ENCODE results near the gene KRTAP10-9.
"Not testable (repeated sequence)": the region's sequence is repeated elsewhere in the genome, so short reads cannot be mapped to it uniquely, and the experiment has no call there.

Gene KRTAP10-9

DNA sequence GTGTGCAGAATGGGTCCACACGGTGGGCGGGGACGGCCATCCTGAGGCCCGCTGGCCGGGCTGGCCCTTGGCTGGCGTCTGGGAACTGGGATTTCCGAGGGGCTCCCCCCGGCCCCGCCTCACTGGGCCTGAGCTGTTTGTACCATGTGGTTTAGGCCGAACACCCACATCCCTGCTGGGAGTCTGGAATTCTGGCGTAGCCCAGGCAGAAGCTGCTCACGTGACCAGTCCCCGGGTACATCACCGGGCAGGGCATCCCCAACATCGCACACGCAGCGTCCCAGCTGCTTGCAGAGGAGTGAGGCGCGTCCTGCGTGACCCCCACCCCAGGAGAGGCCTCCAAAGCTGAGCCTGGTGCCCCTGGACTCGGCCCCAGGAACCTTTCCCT, 24.4 kb upstream of the KRTAP10-9 start:
- Mint-ChIP-seq H3K4me1 (ENCODE audit: low read depth) (no peaks in the 10 kb centered on the region), H3K4me3 (no peak overlapping the region), H3K27me3 (peaks cover 11% of the 10 kb centered on the region), H3K36me3 (ENCODE audit: low read depth) (no peaks in the 10 kb centered on the region), H3K9me3 (peaks cover 7% of the 10 kb centered on the region), H3K27ac (no peak overlapping the region)

DNA sequence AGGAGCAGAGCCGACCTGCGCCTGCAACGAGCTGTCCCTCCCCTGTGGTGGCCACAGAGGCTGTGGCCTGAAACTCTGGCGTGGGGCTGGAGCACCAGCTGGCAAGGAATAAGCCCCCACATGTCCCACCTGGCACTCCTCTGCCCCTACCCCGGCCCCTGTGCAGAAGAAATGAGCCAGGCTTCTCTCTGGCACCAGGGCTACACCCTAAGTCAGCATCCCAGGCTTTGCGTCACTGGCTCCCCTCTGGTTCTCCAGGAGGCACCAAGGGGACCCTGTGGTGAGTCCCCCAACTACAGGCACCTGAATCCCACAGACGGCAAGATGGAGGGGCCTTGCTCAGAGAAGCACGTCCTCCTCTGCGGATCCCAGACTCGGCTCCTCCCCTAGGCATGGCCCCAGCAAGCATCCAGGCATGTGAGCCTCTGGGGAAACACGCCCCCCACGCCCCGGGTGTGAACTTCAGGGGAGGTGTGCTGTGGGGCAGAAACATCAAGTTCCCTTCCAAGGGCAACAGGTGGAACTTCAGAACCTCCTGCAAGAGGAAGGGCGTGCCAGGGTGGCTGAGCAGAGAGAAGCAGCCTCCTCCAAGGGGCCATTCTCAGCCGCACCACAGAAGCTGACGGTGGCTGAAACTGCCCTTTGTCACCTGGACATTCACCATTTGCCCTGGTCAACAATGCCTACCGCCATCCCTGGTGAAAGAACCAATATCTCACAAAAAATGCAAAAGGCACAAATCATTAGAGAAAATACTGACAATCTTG, 23.6 kb upstream of the KRTAP10-9 start:
- Mint-ChIP-seq H3K27me3 (peaks cover 11% of the 10 kb centered on the region), H3K9me3 (peaks cover 11% of the 10 kb centered on the region)

DNA sequence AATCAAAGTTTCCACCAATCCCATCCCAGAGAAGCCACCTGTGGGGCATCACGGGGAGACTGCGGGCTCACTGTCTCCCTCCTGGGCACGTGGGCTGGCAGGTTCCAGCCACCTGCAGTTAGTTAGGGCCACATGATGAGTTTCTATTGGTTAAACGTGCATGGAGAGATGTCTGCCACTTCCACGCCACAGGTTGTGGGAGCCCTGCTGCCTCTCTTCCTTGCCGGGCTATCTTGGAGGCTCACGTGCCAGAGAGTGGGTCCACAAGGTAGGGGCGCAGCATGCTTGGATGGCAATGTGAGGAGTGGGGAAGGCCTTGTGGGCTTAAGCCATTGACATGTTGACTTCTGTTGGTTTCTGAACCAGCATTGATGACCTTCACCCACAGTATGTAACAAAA, 23.0 kb upstream of the KRTAP10-9 start:
- Mint-ChIP-seq H3K4me1 (ENCODE audit: low read depth) (no peaks in the 10 kb centered on the region), H3K9me3 (peaks cover 8% of the 10 kb centered on the region), H3K27ac (no peak overlapping the region), H3K27me3 (peaks cover 6% of the 10 kb centered on the region), H3K36me3 (ENCODE audit: low read depth) (no peaks in the 10 kb centered on the region), H3K4me3 (no peak overlapping the region)

More for the DNA sequence above, 23.6 kb upstream of the KRTAP10-9 start:
- Mint-ChIP-seq H3K4me3 (no peak overlapping the region), H3K36me3 (ENCODE audit: low read depth) (no peaks in the 10 kb centered on the region), H3K4me1 (ENCODE audit: low read depth) (no peaks in the 10 kb centered on the region), H3K27ac (no peak overlapping the region)

DNA sequence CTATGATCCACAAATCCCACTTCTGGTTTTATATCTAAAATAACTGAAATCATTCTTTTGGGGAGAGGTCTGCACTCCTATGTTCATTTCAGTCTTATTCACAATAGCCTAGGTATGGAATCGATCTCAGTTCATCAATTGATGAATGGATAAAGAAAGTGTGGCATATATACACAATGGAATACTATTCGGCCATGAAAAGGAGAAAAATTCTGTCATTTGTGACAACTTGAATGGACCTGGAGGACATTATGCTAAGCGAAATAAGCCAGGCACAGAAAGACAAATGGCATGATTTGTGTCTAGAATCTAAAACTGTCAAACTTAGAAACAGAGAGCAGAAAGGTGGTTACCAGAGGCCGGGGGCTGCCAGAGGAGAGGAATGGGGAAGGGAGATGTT, 20.4 kb upstream of the KRTAP10-9 start:
- H3K27ac Mint-ChIP-seq, result no peak overlapping the region
- H3K4me3 Mint-ChIP-seq, result no peak overlapping the region
- H3K9me3 Mint-ChIP-seq, result peaks cover 27% of the 10 kb centered on the region
- H3K4me1 Mint-ChIP-seq (ENCODE audit: low read depth), result no peaks in the 10 kb centered on the region
- H3K27me3 Mint-ChIP-seq, result peaks cover 6% of the 10 kb centered on the region
- peaks cover 6% of the 10 kb centered on the region for H3K36me3 Mint-ChIP-seq (ENCODE audit: low read depth)

DNA sequence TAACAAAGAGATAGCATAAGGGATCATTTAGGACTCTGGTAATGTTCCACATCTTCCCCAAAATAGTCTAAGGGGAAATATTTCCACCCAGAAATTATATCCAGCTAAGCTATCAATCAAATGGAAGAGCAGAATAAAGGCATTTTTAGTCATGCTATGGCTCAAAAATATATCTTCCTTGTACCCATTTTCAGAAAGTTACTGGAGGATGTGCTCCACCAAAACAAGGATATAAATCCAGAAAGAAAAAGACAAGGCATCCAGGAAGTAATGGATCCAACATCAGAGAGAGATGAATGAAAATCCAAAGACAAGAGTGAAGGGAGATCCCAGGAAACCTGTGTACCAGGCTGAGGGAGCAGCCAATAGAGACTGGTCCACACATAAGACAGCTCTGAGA, 17.7 kb upstream of the KRTAP10-9 start:
- H3K9me3 Mint-ChIP-seq, result peaks cover 29% of the 10 kb centered on the region
- no peak overlapping the region for H3K27ac Mint-ChIP-seq
- H3K4me3 Mint-ChIP-seq, result no peak overlapping the region
- no peaks in the 10 kb centered on the region for H3K4me1 Mint-ChIP-seq (ENCODE audit: low read depth)
- H3K27me3 Mint-ChIP-seq, result peaks cover 6% of the 10 kb centered on the region
- peaks cover 6% of the 10 kb centered on the region for H3K36me3 Mint-ChIP-seq (ENCODE audit: low read depth)

DNA sequence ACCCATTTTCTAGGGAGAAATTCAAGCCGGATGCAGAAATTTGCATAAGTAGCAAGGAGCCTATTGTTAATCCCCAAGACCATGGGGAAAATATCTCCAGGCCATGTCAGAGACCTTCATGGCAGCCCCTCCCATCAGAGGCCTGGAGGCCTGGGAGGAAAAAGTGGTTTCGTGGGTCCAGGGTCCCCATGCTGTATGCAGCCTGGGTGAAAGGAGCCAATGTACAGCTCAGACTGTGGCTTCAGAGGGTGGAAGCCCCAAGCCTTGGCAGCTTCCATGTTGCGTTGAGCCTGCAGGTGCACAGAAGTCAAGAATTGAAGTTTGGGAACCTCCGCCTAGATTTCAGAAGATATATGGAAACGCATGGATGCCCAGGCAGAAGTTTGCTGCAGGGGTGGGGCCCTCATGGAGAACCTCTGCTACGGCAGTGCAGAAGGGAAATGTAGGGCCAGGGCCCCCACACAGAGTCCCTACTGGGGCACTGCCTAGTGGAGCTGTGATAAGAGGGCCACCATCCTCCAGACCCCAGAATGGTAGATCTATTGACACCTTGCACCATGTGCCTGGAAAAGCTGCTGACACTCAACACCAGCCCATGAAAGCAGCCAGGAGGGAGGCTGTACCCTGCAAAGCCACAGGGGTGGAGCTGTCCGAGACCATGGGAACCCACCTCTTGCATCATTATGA, 16.6 kb upstream of the KRTAP10-9 start:
- not testable (repeated sequence) for H3K36me3 Mint-ChIP-seq (ENCODE audit: low read depth); H3K4me1 Mint-ChIP-seq (ENCODE audit: low read depth); H3K27me3 Mint-ChIP-seq; H3K4me3 Mint-ChIP-seq; H3K27ac Mint-ChIP-seq
- H3K9me3 Mint-ChIP-seq, result peaks cover 29% of the 10 kb centered on the region

DNA sequence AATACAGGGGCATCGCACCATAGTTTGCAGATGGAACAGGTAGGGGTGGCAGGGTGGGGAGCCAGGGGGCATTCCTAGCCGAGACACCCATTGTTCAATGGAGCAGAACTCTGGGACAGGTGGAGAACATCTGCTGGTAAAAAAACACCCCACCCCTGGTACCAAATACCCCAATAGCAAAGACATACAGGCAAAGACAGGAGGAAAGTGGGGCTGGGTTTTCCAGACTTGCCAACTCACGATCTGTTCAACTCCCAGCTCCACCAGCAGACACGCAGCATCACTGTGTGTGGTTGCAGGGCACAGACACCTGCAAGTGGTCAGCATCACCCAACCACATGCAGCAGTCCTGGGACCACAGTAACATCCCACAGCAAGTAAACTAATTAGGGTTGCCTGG, 15.3 kb upstream of the KRTAP10-9 start:
- H3K4me3 Mint-ChIP-seq, result no peak overlapping the region
- H3K27ac Mint-ChIP-seq, result no peak overlapping the region
- no peaks in the 10 kb centered on the region for H3K27me3 Mint-ChIP-seq
- H3K36me3 Mint-ChIP-seq (ENCODE audit: low read depth), result peaks cover 6% of the 10 kb centered on the region
- H3K9me3 Mint-ChIP-seq, result peaks cover 29% of the 10 kb centered on the region
- peaks cover 7% of the 10 kb centered on the region for H3K4me1 Mint-ChIP-seq (ENCODE audit: low read depth)

DNA sequence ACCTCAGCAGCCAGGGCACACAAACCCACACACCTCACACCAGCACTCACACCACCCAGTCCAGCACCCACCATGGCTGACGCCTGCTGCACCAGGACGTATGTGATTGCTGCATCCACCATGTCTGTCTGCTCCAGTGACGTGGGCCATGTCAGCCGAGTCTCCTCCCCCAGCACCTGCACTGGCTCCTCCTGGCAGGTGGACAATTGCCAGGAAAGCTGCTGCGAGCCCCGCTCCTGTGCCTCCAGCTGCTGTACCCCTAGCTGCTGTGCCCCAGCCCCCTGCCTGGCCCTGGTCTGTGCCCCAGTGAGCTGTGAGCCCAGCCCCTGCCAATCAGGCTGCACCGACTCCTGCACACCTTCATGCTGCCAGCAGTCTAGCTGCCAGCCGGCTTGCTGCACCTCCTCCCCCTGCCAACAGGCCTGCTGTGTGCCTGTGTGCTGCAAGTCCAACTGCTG, 14.8 kb upstream of the KRTAP10-9 start, which contains the start of gene KRTAP10-8:
TSS of gene KRTAP10-8 (plus strand) at position 51 of the 458 bp plus-strand sequence. CDS start at position 73, 22 bp downstream.
- Mint-ChIP-seq H3K36me3 (ENCODE audit: low read depth) (peaks cover 6% of the 10 kb centered on the region), H3K4me3 (no peak within 1 kb of the TSS), H3K4me1 (ENCODE audit: low read depth) (peaks cover 11% of the 10 kb centered on the region), H3K27me3 (no peaks in the 10 kb centered on the region), H3K9me3 (peaks cover 29% of the 10 kb centered on the region), H3K27ac (no peak within 1 kb of the TSS)

DNA sequence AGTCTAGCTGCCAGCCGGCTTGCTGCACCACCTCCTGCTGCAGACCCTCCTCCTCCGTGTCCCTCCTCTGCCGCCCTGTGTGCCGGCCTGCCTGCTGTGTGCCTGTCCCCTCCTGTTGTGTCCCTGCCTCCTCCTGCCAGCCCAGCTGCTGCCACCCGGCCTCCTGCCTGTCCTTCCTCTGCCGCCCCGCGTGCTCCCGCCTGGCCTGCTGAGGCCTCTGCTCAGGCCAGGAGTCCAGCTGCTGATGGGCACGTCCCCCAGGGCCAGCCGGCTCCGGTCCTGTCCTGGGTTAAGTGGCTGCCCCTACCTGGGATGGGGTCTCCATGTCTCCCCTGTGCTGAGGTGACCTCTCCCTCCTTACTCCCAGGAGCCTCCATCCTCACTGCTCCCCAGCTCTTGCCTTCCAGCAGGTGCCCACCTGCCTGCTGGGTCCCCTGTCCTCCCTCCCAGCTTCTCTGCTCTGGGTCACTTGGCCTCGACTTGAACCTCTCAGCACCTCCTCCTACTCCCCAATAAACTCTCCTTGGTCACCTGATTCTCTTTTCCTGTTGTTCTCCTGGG, 14.1 kb upstream of the KRTAP10-9 start:
- Mint-ChIP-seq H3K36me3 (ENCODE audit: low read depth) (peaks cover 6% of the 10 kb centered on the region), H3K27ac (no peak overlapping the region), H3K4me1 (ENCODE audit: low read depth) (peaks cover 17% of the 10 kb centered on the region), H3K27me3 (no peaks in the 10 kb centered on the region), H3K9me3 (peaks cover 25% of the 10 kb centered on the region), H3K4me3 (no peak overlapping the region)

DNA sequence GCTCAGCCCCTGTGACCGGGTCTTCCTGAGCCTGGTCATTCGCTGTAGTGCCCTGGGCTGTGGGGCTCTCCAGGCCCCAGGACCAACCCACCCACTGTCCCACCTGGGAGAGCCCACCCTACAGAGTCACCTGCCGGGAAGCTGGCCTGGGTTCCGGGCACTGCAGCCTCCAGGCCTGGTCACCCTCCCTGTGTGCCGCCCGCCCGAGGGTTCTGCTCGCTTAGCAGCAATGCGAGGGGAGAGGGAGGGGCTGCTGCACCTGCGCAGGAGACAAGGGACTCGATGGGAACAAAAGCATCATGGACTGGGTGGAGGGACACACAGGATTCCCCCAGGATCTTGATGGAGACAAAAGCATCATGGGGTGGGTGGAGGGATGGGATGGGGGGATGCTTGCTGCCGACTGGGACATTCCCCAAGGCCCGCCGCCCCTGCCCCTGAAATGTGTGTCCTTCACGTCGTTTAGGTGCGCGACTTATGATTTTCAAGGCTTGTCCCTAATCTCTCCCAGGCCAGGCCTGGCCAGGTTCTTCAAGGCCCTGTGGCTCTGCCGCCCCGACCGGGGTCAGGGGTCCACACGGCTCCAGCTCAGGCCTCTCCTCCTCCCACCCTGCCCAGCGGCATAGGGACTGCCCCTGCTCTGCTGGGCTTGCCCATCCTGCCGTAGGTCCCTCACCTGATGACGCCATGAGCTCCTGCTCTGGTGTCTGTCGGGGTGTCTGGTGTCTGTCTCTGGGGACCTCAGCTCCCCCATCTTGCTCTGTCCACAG, 13.3 kb upstream of the KRTAP10-9 start:
- peaks cover 6% of the 10 kb centered on the region for H3K36me3 Mint-ChIP-seq (ENCODE audit: low read depth)
- H3K27ac Mint-ChIP-seq, result no peak overlapping the region
- peaks cover 29% of the 10 kb centered on the region for H3K9me3 Mint-ChIP-seq
- H3K4me1 Mint-ChIP-seq (ENCODE audit: low read depth), result peaks cover 25% of the 10 kb centered on the region
- H3K27me3 Mint-ChIP-seq, result no peaks in the 10 kb centered on the region
- no peak overlapping the region for H3K4me3 Mint-ChIP-seq

DNA sequence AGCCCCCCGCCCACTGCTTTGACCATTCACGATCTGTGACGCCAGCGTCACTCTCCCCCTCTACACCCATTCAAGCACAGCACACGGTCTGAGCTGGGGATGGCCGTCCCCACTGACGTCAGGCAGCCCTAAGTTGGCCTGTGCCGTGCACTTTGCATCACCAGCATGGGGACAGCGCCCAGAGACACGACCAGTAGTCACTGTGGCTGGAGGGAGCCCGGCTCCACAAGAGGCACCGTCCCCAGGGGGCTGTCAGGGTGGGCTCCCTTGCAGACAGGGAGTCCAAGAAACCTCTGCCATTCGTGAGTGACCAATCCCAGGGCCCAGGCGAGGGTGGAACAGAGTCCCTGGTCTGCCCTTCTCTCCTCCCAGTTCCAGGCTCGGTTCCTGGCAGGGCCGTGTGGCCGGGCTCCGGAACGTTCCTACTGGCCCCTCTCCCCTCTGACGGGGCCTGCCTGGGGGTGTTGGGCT, 12.7 kb upstream of the KRTAP10-9 start:
- Mint-ChIP-seq H3K27me3 (no peaks in the 10 kb centered on the region), H3K9me3 (peaks cover 28% of the 10 kb centered on the region), H3K4me3 (no peak overlapping the region), H3K36me3 (ENCODE audit: low read depth) (peaks cover 9% of the 10 kb centered on the region), H3K4me1 (ENCODE audit: low read depth) (peaks cover 31% of the 10 kb centered on the region), H3K27ac (no peak overlapping the region)

DNA sequence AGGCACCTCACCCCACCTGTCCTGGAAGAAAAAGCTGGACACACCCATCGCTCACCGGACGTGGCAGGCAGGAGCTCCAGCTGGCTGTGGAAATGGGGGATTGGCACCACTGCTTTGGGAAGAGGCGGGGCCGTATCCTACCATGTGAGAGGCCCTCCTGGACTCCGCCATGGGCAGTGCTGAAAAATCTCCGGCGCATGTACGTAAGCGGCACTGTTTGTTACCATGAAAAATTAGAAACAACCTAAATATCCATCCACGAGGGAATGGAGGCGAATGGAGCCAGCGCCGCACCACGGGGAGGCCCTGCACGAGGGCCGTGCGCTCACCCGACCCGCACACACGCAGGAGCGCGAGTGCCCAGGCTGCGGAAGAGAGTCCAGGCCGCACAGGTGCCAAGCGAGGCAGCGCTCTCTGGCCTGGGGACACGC, 11.9 kb upstream of the KRTAP10-9 start:
- peaks cover 27% of the 10 kb centered on the region for H3K9me3 Mint-ChIP-seq
- H3K27me3 Mint-ChIP-seq, result no peaks in the 10 kb centered on the region
- H3K27ac Mint-ChIP-seq, result no peak overlapping the region
- peaks cover 39% of the 10 kb centered on the region for H3K4me1 Mint-ChIP-seq (ENCODE audit: low read depth)
- H3K4me3 Mint-ChIP-seq, result no peak overlapping the region
- peaks cover 11% of the 10 kb centered on the region for H3K36me3 Mint-ChIP-seq (ENCODE audit: low read depth)

DNA sequence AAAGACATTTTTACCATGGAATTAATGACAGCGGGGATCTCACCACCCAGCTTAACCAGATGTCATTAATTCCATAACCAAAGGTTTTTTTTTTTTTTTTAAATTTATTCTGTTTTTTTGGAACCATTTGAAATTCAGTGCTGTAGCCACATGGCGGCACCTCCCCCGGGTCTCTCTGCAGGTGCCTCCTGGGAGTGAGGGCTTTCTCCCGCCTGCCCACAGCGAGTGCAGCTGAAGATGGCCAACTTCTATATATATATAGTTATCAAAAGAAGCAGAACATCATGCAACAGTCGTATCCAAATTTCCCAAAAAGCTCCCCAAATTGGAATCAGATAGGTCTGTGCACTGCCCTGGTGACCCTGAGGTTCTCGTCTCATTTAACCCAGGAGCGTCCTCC, 11.4 kb upstream of the KRTAP10-9 start:
- Mint-ChIP-seq H3K4me3 (no peak overlapping the region), H3K4me1 (ENCODE audit: low read depth) (peaks cover 42% of the 10 kb centered on the region), H3K27ac (no peak overlapping the region)

DNA sequence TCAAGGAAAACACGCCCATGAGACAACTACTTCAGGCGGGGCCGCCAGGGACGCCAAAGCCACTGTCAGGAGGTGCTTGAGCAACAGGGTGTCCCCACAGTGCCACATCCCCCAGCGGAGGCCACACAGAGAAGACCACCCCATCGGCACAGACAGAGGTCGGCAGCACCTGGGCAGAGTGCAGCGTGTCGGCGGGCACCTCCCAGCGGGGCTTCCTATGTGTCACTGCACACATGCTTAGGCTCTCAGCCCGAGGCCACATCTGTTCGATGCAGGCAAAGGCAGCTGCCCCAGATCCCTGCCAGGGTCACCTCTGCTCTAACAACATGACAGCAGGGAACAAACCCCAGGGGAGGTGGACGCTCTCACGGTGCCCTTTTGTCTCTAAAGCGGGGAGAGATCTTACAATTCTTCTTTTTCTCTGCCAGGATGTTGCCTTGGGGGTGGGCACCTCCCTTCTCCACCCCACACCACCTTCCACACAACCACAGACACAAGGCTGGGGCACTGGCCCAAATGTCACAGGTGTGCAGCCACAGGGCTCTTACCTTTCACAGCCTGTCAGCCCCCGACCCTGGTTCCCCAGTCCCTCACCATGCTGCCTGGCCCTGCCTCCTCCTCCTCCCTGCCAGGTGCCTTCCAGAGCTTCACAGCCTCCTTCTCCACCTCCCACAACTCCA, 10.8 kb upstream of the KRTAP10-9 start:
- Mint-ChIP-seq H3K4me3 (no peak overlapping the region), H3K4me1 (ENCODE audit: low read depth) (peaks cover 42% of the 10 kb centered on the region), H3K9me3 (peaks cover 32% of the 10 kb centered on the region), H3K27ac (no peak overlapping the region), H3K27me3 (no peaks in the 10 kb centered on the region), H3K36me3 (ENCODE audit: low read depth) (peaks cover 19% of the 10 kb centered on the region)

More for the DNA sequence above, 11.4 kb upstream of the KRTAP10-9 start:
- peaks cover 31% of the 10 kb centered on the region for H3K9me3 Mint-ChIP-seq
- no peaks in the 10 kb centered on the region for H3K27me3 Mint-ChIP-seq
- H3K36me3 Mint-ChIP-seq (ENCODE audit: low read depth), result peaks cover 15% of the 10 kb centered on the region
